GM12892 (cell line): ENCODE measurements around the gene KIF26B.

Source experiments
- POLR2A ChIP-seq: IDR thresholded peaks from 2 replicates; pipeline ENCODE4 v1.6.1; 2011; ENCODE audit warnings: low read depth, low read length, control low read depth
- POLR2AphosphoS5 ChIP-seq: IDR thresholded peaks from 2 replicates; pipeline ENCODE4 v1.6.1; 2011; ENCODE audit warnings: low read depth, low read length, control low read depth

GRCh38 chr1:245530937-245531336 is 376.2 kb downstream of the KIF26B start:
- TF ChIP-seq POLR2AphosphoS5 (no peak), POLR2A (no peak)
